SH-SY5Y (cell line): Measurements from ENCODE around the gene PGPEP1.

Source experiments
- GATA2 ChIP-seq: IDR thresholded peaks from 2 replicates; pipeline ENCODE4 v1.6.1; 2011; ENCODE audit warnings: mild to moderate bottlenecking, low read depth, low read length
- GATA3 ChIP-seq: IDR thresholded peaks from 2 replicates; pipeline ENCODE4 v1.6.1; 2011; ENCODE audit warnings: low read depth, mild to moderate bottlenecking, low read length, moderate library complexity

DNA sequence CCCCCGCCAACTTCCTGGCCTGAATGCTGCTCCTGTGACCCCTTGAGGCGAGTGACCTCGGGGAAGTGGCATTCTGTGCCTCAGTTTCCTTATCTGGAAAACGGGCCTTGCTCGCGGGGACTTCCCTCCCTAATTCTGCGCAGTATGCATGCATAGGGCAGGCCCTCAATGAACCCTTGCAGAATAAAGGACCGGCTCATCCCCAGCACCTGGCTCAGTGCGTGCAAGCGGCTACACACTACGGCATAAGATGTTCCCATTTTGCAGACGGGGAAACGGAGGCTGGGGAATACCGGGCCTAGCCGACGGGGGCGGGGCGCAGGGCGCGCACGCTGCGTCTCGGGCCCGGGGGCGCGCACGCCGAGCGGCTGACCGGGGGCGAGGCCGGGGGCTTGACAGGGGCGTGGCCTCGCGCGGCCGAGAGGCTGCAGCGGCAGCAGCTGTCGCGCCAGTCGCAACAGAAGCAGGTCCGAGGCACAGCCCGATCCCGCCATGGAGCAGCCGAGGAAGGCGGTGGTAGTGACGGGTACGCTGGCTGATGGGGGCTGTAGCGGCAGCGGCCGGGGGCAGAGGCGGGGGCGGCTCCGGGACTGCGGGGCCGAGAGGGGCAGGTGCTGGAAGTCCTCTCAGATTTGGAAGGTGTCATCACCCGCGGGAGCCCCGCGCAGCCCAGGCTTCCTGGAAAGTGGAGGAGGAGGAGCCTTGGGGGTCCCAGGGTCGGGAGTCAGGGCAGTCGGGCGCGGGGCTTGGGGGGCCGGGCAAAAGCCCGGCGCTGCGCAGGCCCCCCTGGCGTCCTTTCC is at the start of gene PGPEP1:
- TF ChIP-seq GATA3 (no peak), GATA2 (no peak)
